Stimulated activated CD8-positive, alpha-beta memory T cell treated with anti-CD3 and anti-CD28 coated beads, Interleukin-4, amount 100 ng/mL, for 4 hours (primary cell): ENCODE results near the gene LOX.
"Not testable (repeated sequence)": the region's sequence is repeated elsewhere in the genome, so short reads cannot be mapped to it uniquely, and the experiment has no call there.

ENCODE experiments used
- DNase-seq, 2 donors: peaks; one replicate each; pipeline ENCODE4 v3.0.0-alpha.2; 2020; ENCODE audit warnings: low read depth in 2 of 2, low spot score in 1 of 2

Gene LOX

DNA sequence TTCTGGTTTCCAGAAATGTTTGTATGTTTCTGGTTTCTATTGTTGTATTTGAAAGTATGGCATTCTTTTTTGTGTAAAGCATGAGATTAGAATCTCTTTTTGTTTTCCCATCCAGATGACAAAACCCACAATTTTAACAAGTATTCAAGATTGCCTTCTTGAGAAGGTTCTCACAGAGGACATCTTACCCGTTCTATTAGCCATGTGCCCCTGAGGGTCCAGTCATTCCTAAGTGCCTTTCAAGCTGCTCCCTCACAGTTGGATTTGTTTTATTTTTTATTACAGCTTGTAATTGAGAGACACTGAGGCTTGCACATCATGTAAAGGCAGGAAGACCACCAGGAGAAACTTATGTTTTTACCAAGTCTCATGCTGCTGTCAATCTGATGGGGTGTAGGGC is 19.3 kb upstream of the LOX start:
- no peak for DNase-seq

DNA sequence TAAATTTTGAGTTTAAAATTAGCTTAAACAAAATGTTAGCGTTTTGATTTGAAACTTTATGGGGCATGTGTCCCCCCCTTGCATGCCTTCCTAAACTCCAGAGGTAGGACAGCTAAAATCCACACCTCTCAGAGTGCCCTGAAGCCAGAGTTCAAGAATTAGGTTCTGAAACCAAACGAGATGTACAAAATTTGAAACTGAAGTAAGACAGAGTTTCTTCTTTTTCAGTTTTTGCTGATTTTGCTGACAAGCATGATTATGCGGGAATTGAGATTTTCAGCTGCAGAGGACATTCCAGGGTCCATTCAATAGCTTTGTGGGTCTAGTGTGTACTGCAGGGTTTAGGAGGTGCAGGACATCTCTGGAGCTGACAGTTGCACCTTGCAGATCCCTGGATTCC is 17.1 kb upstream of the LOX start:
- no peak for DNase-seq

DNA sequence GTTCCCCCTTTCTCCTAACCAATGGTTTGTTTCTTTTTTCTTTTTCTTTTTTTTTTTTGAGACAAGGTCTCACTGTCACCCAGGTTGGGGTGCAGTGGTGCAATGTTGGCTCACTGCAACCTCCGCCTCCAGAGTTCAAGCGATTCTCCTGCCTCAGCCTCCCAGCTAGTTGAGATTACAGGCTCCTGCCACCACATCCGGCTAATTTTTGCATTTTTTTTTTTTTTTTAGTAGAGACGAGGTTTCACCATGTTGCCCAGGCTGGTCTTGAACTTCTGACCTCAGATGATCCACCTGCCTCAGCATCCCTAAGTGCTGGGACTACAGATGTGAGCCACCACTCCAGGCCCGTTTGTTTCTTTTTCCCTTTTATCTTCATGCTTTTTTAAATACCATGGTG is 16.2 kb upstream of the LOX start:
- DNase-seq: not testable (repeated sequence)

DNA sequence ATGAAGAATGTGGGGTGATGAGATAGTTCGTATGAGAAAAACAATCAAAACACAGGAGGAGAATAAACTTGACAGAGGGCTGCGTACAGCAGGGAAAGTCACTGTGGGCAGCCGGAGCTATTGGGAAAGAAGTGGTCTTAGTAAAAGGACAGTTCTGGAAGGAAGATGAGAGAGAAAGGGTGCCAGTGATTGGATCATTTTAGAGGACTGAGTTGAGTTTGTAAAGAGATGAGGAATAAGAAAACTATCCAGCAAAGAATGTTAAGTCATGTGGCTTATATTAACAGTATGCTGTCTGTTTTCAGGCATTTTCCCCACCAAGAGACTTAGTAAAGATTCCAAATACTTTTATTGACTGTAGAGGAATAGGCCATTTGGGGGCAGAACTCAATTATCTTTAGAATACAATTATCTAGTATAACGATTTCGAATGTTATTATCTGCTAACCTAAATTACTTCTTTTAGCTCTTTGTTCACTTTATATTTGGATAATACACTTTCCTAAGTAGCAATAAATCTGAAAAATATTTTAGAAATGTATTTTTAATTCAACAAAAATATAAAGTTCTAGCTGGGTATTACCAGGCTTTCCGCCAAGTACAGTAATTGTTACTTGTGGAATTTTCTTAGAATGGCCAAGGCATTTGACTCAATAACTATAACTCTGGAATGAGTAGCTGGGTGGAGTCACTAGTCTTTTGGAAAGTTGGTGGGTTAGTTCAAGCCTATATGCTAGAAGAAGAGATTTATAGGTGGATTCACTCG is 15.5 kb upstream of the LOX start:
- no peak for DNase-seq

DNA sequence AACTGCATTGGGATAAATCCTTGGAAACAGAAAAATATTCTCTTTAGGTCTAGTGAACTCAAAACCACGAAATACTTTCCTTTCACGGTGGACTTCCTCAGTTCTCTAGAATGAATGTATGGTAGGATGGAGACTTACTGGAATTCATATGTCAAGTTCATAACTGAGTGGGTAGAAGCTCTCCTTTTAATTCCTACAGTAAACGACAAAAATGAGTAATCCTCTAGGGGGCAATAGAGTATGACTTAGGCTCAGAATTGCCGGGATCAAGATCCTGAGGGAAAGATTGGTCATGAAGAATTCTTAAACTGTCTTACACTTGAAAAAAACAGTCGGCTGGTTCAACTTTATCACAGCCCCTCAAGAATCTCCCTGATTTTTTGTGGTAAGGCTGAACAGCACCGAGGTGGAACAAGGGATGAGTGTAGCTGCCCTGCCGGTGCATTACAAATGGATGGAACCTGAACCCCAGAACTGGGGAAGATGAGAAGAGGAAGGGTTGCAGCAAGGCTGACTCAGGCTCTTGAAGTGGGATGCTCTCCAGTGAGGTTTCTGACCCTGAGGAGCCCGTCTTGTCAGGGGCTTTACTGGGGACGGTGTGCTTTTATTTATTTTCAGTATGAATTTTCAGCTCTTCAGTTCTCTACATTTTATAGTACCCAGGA is 14.0 kb upstream of the LOX start:
- no peak for DNase-seq

DNA sequence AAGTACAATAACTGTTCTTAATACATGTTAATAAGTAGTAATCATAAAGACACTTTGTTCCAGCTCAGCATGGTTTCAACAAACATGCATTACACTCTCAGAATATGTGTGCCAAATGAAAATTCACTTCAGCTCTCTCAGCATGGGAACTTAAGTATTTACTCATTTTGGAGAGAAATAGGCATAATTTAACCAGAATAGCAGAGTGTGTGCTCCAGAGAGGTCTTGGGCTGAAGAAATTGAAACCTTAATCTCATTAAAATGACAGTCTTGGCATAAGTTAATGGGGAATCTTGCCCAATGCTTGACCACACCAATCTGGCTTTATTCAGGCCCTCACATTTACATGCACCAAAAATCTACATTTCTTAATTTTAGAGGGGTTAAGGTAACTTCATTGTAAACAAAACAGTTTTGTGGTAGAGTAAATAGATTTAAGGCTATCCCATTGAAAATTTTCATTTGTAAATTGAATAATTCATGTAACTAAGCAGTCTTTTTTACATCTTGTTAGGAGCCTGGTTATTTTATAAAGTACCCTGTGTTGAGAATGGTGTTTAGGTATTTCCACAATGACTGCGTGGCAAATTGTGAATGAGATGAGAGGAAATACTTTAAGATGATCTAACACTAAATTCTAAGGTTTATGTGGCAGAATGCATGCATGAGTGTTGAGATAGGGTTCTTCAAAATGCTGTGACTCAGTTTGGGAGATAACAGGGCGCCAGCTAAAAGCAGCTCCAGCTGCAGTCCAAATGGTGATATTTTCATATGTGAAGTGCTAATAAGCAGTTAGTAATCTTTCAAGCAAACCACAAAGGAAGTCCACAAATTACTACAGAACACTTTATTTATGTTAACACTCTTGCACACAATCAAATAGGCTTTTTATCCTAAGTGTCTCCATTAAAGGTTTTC is 11.3 kb upstream of the LOX start:
- DNase-seq: no peak

DNA sequence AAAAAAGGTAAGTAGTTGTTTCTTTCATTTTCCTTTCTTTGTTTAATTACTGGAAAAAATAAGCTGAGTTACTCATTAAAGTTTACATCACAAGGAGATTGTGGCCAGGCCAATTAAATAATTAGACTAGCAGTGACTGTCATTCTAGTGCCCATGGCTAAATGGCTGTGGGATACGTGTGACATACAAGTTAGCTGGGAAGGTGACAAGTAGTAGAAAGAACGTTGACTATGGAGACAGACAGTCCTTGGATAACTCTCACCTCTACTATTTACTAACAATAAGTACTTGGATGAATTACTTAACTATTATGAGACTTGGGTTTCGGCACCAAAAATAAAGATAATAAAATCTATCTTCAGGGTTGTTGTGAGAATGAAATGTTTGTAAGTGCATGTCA is 7.0 kb upstream of the LOX start:
- DNase-seq: no peak

DNA sequence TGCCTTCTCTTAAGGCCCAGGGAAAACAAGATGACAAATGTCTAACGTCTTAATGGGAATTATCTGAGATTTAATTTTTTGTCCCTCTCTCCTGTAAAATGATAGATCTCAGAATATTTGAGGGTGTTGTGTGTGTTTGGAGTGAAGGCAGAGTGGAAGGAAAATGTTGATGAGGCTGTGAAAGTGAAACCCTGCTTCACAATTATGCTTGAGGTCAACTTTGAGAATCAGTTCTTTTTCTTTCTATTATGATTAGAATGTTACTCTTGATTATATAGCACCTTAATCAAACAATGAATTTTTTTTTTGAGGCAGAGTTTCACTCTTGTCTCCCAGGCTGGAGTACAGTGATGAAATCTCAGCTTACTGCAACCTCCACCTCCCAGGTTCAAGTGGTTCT is 5.5 kb upstream of the LOX start:
- DNase-seq: no peak

DNA sequence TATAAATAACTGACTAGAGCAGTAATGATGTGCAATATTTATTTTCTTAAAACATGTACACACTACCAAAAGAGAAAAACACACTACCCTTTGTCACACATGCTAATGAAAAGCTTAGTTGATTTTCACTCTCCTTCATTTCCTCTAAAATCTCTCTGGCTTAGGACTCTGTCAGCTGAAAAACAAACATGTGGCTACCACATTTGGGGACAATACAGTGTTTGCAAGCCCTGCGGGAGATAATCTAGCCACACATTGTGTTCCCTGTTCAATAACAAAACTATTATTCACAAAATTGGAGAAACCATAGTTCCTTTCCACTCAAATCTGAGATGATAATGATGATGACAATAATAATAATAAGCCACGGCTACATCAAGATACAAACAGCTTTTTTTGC is 3.5 kb upstream of the LOX start:
- DNase-seq: no peak

DNA sequence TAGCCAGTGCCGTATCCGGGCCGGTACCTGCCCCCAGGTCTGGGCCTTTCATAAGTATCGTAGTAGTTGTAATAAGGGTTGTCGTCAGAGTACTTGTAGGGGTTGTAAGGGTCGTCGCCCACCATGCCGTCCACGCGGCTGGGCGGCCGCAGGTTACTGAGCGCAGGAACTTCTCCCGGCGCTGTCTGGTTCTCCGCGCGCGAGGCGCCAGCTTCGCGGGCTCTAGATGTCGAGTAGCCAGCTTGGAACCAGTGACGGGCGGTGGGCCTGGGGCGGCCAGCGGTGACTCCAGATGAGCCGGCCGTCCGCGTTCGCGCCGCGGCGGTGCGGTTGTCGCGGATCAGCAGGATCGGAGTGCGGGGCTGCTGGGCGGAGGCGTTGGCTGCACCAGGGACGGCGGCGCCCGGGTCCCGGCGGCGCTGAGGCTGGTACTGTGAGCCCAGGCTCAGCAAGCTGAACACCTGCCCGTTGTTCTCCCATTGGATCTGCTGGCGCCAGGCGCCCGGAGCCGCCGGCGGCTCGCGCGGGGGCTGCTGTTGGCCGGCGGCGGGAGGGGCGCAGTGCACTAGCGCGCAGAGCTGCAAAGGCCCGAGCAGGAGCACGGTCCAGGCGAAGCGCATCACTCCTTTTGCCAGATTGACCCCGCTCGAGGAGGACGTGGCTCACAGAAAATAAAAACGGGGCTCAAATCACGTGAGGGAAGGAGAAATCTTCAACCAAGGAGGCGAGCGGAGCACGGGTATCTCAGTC is 518 bp downstream of the LOX start:
- DNase-seq: no peak

DNA sequence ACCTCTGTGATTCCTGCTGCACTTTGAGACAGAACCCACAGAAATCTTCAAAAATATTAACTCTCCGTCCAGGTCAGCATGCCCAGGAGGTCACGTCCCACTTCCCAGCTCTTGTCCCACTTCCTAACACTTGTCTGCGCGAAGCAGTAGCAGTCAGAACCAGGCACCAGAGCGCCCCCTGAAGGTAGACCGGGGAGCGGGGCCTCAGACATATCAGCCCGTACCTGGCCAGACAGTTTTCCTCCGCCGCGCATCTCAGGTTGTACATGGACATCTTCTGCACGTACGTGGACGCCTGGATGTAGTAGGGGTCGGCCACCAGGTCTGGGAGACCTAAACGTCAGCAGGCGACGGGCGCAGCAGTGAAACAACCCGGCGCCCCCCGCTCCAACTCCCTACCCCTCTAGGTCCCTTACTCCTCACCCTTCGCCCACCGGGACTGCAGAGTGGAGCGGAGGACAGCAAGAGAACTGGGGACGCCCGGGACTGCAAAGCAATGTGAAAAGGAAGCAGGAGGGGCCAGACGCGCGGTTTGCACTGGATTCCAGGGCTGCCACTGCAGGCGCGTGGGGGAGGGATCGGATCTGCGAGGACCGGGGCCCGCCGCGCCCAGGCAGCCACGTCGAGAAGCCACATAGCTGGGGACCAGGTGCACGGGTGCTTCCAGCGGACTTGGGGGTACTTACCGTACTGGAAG is 1.2 kb downstream of the LOX start:
- no peak for DNase-seq

DNA sequence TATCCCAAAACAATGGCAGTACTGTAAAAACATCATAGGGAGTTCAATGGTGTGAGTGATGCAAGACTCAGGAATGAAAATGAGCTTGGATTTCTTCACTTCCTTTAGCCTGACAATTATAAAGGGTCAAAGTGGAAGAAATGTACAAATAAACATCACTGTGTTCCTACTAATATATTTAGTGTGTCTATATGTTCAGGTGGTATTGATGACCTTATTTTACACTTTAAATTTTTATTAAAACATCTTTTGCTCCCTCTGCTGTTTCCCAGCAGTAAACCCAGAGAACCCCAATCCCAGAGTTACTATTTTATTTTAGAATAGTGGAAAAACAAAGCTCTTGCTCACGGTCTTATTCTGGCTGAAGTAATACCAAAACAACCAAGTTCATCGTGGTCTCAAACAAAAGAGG is 2.0 kb downstream of the LOX start:
- no peak for DNase-seq

DNA sequence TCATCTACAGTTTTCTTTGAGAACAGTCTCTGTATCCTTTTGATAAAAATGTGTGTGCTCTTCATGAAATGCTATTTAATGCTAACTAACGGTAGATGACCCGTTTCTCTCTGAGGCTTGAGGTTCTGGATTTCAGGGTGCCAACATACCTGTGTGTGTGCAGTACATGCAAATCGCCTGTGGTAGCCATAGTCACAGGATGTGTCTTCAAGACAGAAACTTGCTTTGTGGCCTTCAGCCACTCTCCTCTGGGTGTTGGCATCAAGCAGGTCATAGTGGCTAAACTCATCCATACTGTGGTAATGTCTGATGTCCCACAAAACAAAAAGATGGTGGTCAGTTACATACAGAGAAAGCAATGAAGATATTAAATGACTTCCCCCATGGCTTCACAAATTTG is 4.2 kb downstream of the LOX start:
- DNase-seq: no peak

DNA sequence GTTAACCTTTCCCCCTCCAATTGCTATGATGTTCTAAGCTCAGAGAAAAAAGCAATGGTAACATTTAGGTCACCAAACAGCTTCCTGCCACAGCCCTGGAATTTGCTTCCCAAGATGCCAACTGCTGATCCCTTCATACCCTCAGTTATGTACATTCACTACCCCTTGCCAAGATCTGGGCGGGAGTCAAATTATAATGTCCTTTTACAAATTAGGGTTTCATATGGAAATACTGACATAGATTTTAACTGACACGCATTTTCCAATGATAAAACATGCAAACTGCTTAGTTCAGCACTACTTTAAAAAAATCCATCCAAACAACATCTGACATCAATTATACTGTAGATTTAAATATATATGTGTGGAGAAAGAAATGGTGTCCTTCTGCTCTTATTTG is 5.0 kb downstream of the LOX start:
- no peak for DNase-seq

DNA sequence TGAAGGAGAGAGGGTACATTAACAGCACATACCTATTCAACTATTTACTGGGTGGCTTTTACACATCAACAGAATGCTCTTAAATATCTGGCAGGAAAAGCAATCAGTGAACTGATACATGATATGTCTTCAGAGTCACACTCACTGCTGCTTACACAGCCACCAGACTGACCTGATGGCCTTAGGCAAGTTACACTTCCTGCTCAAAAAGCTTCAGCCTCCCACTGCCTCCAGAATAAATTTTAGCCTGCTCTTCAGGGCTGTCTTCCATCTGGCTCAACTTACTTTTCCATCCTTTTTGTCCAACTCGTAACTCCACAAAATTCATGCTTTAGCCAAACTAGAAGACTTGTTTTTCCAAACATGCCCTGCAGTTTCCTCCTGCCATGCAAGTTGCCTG is 10.7 kb downstream of the LOX start:
- DNase-seq: no peak

DNA sequence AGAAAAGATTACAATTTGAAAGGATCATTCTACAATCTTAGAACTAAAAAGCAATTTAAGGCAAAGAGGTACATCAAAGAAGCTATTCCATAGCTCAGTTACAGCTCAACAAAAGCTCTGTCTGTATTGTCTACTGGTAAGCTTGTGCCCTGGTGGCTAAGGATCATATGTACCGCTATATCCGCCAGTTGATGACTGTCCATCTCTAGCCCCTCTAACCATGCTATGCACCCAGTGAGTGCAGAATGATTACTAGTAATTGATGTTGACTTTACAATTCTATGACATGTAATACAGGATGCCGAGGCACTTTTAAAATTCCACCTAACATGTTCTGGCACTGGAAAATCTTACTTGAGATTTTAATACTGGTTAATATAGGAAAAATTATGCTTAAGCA is 13.1 kb downstream of the LOX start:
- no peak for DNase-seq

DNA sequence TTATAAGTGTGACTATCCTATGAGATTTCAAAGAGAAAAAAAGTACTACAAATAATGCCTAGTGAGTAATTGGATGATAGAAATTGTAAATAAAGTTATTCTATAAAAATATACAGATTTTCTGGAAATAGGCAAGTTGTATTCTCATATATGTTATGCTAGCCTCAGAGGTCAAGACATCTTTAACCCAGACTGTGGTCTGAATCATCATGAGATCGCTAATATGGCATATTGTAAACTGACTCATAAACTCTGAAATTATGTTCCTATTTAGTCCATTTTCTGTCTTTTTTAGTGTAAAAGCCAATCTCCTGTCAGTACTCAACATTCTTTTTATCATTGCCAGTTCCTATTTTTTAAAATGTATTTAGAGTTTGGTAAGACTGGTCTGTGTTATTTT is 14.2 kb downstream of the LOX start:
- DNase-seq: no peak

DNA sequence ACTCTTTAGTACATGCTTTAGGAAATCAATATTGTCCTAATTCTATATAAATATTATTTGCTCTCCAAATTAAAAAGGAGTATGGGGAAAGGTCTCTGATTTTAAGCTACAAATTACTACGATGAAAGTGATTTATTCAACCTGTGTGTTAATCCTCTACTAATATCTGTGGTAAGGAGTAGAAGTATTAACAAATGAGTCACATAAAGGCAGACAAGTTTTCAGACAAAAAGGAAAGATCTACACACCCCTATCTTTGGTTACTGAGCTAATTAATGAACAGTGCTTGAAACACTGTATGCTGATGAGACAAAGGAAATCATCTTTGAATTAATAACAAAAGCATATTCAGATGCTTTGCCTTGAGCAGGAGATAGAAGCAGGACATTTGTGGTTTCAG is 15.9 kb downstream of the LOX start:
- no peak for DNase-seq

DNA sequence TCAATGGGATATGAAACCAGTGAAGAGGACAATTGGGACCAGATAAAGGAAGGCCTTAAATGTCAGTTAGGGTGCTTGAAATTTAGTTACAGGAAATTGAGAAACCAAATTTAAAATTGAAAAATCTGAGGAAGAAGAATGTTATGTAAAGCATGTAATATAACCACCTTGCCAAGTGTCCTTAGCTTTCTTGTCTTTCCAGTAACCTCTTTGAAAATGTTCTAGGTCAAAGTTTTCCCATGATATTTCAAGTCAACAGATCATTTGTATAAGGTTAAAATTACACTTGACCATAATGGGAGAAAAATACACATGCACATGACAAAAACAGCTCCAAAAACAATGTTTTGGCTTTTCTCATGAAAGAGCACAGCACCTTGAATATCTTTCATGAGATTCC is 21.1 kb downstream of the LOX start:
- no peak for DNase-seq

DNA sequence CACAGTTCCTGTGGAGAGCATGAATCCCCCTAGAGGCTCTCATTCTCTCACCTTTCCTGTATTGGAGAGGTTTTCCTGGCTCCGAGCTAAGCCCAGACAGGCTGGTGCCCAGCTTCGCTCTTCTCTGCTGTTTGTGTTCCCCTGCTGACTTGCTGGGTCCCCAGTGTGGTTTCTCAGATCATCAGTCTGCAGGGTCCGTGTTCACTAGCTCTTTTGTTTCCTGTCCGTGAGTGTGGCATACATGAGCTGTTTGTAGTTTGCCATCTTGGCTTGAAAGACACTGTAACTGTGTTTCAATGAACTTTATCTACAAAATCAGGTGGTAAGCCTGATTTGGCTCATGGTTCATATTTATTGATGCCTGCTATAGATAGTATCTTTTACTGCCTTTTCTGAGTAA is 23.8 kb downstream of the LOX start:
- DNase-seq: no peak
